Activated CD8-positive, alpha-beta T cell treated with anti-CD3 and anti-CD28 coated beads, Interleukin-2, amount 10 ng/mL, durations not matched to agents 7 days and 5 days (primary cell): ENCODE results near the gene MLLT1. TPM values are rescaled to one million over a fixed set of nuclear protein-coding genes. Genes with fewer than 3 reads are reported as not detected.

ENCODE experiments used
- ATAC-seq: fragments of 150-1000 bp; cut with Tn5 transposase; one replicate; pipeline ENCODE4 v1.10.0; 2021; ENCODE audit warnings: moderate library complexity
- CTCF ChIA-PET: fragments of 350-600 bp; sonication (Branson Sonifier 250); formaldehyde crosslinking; loops from one replicate; lab custom pipeline; 2021; ENCODE audit warnings: antibody characterized with exemption; lab: Charles Lee
- POLR2A ChIA-PET: fragments of 350-600 bp; sonication (Branson Sonifier 250); formaldehyde crosslinking; loops from one replicate; lab custom pipeline; 2021; ENCODE audit warnings: antibody characterized with exemption; lab: Charles Lee
- DNase-seq: peaks from one replicate; pipeline ENCODE4 v3.0.0-alpha.2; 2020
- H3K27ac Mint-ChIP-seq: one replicate; pipeline ENCODE4 v1.8.0; 2021; ENCODE audit warnings: mild to moderate bottlenecking, mixed read lengths
- H3K27me3 Mint-ChIP-seq: one replicate; pipeline ENCODE4 v1.8.0; 2021; ENCODE audit warnings: low read depth, mixed read lengths
- H3K36me3 Mint-ChIP-seq: one replicate; pipeline ENCODE4 v1.8.0; 2021; ENCODE audit warnings: low read depth, mixed read lengths
- H3K4me1 Mint-ChIP-seq: one replicate; pipeline ENCODE4 v1.8.0; 2021; ENCODE audit warnings: low read depth, mixed read lengths
- H3K4me3 Mint-ChIP-seq: one replicate; pipeline ENCODE4 v1.8.0; 2021; ENCODE audit warnings: mild to moderate bottlenecking, mixed read lengths
- H3K9me3 Mint-ChIP-seq: one replicate; pipeline ENCODE4 v1.8.0; 2022; ENCODE audit warnings: mixed read lengths; ENCODE audit not compliant: insufficient read depth
- total RNA-seq, 2 experiments: library from RNA; stranded (reverse); gene quantifications; one replicate each; pipeline ENCODE4 v1.2.3, GENCODE V29; 2021

Gene MLLT1
- total RNA-seq, 2 experiments from 2014 or later: 37.3 to 48.7 TPM

DNA sequence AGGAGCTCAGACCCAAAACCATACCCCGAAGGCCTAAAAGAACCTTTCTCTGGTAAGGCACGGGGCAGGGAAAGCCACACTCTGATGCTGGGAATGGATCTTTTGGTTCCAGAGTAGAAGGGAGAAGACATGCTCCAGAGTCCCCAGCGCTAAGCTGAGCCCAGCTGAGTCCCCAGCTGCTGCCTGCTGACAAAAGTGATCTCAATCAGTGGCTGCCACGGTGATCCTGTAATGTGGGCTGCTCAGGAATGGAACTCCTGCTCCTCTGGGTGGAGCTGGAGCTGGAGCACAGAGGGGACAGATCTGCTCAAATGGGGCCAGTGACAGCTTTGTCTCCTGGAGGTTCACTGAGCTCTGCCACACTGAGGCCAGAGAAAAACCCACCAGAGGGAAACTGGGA is 70.5 kb downstream of the MLLT1 start:
- ATAC-seq (no peak), DNase-seq (no peak)
- Mint-ChIP-seq H3K9me3 (no peaks in the 10 kb centered on the region), H3K27me3 (no peaks in the 10 kb centered on the region), H3K27ac (no peak overlapping the region), H3K4me1 (no peaks in the 10 kb centered on the region), H3K4me3 (no peak overlapping the region), H3K36me3 (peaks cover 4% of the 10 kb centered on the region)
- ChIA-PET CTCF (interaction anchor here (1.3 to 1.5 kb wide), 2 partner anchors 9 to 10 kb away, joined by 3 read pairs; no protein-coding TSS in a partner anchor), POLR2A (no interaction called here)

GRCh38 chr19:6204866-6205723 is 74.7 kb downstream of the MLLT1 start:
- DNase-seq: no peak
- no peak overlapping the region for H3K27ac Mint-ChIP-seq
- H3K4me3 Mint-ChIP-seq: no peak overlapping the region
- H3K36me3 Mint-ChIP-seq: no peaks in the 10 kb centered on the region
- POLR2A ChIA-PET: no interaction called here
- ATAC-seq: no peak
- CTCF ChIA-PET: no interaction called here
- no peaks in the 10 kb centered on the region for H3K4me1 Mint-ChIP-seq
- H3K9me3 Mint-ChIP-seq: no peaks in the 10 kb centered on the region
- H3K27me3 Mint-ChIP-seq: no peaks in the 10 kb centered on the region

- DNase-seq (no peak), ATAC-seq (no peak)
- Mint-ChIP-seq H3K4me1 (peaks cover 1% of the 10 kb centered on the region), H3K27ac (no peak overlapping the region), H3K4me3 (no peak overlapping the region), H3K27me3 (no peaks in the 10 kb centered on the region), H3K9me3 (no peaks in the 10 kb centered on the region), H3K36me3 (peaks cover 1% of the 10 kb centered on the region)
- POLR2A ChIA-PET: interaction anchor here (0.7 kb wide), 1 partner anchor 534 kb away, joined by 3 read pairs; no protein-coding TSS in a partner anchor
- CTCF ChIA-PET: interaction anchor here (2.0 kb wide), 1 partner anchor 14 kb away, joined by 7 read pairs; no protein-coding TSS in a partner anchor
Observed at GRCh38 chr19:6204212-6204611, 75.6 kb downstream of the MLLT1 start.

DNA sequence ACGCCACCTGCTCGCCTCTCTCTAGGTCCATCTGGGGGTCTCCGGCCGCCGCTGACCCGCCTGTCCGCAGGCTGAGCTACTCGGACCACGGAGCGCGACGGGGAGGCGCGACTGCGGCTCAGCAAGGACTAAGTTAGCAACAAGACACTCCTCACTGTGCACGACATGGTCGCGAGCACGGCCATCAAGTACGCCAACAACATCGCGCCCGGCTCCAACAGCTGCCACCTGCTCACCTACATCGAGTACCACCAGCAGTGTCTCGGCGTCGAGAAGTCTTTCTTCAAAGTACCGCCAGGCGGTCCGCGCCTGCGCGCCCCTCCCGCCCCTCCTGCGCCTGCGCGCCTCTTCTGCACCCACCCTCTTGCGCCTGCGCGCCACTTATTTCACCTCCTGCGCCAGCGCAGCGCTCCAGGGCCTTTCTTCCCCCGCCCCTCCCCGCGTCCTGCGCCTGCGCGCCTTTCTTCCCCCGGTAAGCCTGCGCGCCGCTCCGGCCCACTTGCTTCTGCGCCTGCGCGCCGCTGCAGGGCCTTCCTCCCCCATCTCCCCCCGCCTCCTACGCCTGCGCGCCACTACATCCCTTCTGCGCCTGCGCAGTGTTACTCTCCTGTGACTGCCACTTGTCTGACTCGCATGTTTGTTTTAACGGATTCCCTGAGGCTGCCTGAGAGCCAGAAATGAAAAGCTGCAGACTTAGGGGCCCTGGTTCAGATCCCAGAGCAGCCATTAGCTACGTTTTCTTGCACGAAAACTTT is 80.4 kb downstream of the MLLT1 start:
- DNase-seq (peak; percentile 100), ATAC-seq (peak; percentile 95)
- Mint-ChIP-seq H3K27me3 (no peaks in the 10 kb centered on the region), H3K36me3 (peaks cover 22% of the 10 kb centered on the region), H3K27ac (peak overlapping the region; percentile 91), H3K4me3 (peak overlapping the region; percentile 97), H3K9me3 (peaks cover 4% of the 10 kb centered on the region), H3K4me1 (peaks cover 17% of the 10 kb centered on the region)
- ChIA-PET POLR2A (interaction anchor here (0.7 to 1.1 kb wide), 3 partner anchors 14 to 162 kb away, joined by 3 to 6 read pairs (median 5); partner anchors contain the start of gene CLPP), CTCF (interaction anchor here (1.2 to 1.4 kb wide), 2 partner anchors 13 to 19 kb away, joined by 4 to 11 read pairs; no protein-coding TSS in a partner anchor)

- H3K27ac Mint-ChIP-seq: peak overlapping the region; percentile 91
- peak; percentile 1 for ATAC-seq
- peaks cover 17% of the 10 kb centered on the region for H3K4me1 Mint-ChIP-seq
- no peaks in the 10 kb centered on the region for H3K27me3 Mint-ChIP-seq
- H3K9me3 Mint-ChIP-seq: peaks cover 4% of the 10 kb centered on the region
- H3K36me3 Mint-ChIP-seq: peaks cover 22% of the 10 kb centered on the region
- H3K4me3 Mint-ChIP-seq: peak overlapping the region; percentile 97
- ChIA-PET POLR2A (interaction anchor here (1.1 kb wide), 1 partner anchor 162 kb away, joined by 5 read pairs; the partner anchor contains the start of gene CLPP), CTCF (interaction anchor here (1.4 kb wide), 1 partner anchor 20 kb away, joined by 11 read pairs; no protein-coding TSS in a partner anchor)
- no peak for DNase-seq
Observed at GRCh38 chr19:6198896-6199239, 80.9 kb downstream of the MLLT1 start.

DNA sequence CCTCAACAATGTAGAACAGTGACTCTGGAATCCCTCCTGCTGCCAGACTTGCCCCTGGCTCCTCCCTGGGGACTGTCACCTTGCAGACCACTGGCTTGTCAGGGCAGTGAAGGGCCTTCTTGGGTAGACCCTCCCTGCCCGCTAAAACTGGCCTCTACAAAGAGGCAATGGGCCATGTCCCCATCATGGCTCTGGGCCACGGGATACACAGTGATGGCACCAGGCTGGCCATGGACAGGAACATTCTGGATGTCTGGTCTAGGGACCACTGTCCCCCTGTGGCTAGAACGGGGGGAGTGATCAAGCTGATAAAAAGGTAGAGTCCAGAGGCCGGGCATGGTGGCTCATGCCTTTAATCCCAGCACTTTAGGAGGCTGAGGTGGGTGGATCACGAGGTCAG is 83.4 kb downstream of the MLLT1 start:
- no peak overlapping the region for H3K27ac Mint-ChIP-seq
- peaks cover 4% of the 10 kb centered on the region for H3K9me3 Mint-ChIP-seq
- CTCF ChIA-PET: no interaction called here
- H3K4me3 Mint-ChIP-seq: no peak overlapping the region
- POLR2A ChIA-PET: no interaction called here
- DNase-seq: no peak
- H3K4me1 Mint-ChIP-seq: peaks cover 17% of the 10 kb centered on the region
- no peaks in the 10 kb centered on the region for H3K27me3 Mint-ChIP-seq
- no peak for ATAC-seq
- peaks cover 36% of the 10 kb centered on the region for H3K36me3 Mint-ChIP-seq

DNA sequence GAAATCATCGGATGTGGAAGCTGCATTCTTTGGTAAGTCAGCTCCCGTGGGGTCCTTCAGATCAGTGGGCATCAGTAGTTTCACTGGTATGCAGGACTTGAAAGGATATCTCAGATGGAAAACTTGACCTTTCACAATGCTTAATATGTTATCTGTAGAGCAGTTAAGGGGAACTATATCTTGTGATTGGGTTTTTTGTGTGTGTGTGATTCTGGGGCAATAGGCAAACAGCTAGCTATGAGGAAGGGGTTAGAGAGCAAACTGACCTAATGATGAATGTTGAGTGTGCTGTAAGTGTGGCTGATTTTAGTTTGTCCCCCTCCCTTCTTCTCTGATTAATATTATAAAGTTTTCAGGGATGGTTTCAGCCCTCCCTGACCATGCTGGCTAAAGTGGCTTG is 91.0 kb downstream of the MLLT1 start:
- ChIA-PET CTCF (no interaction called here), POLR2A (no interaction called here)
- Mint-ChIP-seq H3K4me3 (no peak overlapping the region), H3K4me1 (no peaks in the 10 kb centered on the region), H3K36me3 (peaks cover 18% of the 10 kb centered on the region), H3K9me3 (no peaks in the 10 kb centered on the region), H3K27ac (no peak overlapping the region), H3K27me3 (peaks cover 7% of the 10 kb centered on the region)
- DNase-seq: no peak
- no peak for ATAC-seq

DNA sequence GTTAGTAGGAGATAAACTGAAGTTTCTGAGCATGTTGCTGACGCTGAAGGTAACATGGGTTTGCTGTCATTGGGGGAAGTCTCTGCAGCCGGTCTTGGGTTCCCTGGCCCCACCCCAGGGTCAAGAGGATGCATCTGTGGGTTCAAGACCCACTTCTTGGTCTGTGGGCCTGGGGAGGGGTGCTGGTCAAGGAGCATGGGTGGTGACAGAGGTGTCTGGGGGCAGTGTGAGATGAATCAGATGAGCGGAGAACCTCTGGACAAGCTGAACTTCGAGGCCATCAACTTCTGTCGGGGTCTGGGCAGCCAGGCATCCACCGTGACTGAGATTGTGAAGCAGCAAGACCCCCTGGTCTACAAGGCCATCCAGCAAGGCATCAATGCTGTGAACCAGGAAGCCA is 92.4 kb downstream of the MLLT1 start:
- CTCF ChIA-PET: interaction anchor here (1.1 to 2.6 kb wide), 2 partner anchors 20 to 31 kb away, joined by 3 to 7 read pairs; no protein-coding TSS in a partner anchor
- ATAC-seq: no peak
- H3K4me3 Mint-ChIP-seq: no peak overlapping the region
- no peaks in the 10 kb centered on the region for H3K9me3 Mint-ChIP-seq
- no peak for DNase-seq
- H3K36me3 Mint-ChIP-seq: peaks cover 9% of the 10 kb centered on the region
- POLR2A ChIA-PET: no interaction called here
- H3K27me3 Mint-ChIP-seq: peaks cover 13% of the 10 kb centered on the region
- H3K27ac Mint-ChIP-seq: no peak overlapping the region
- H3K4me1 Mint-ChIP-seq: no peaks in the 10 kb centered on the region

GRCh38 chr19:6185835-6186834 is 93.6 kb downstream of the MLLT1 start:
- Mint-ChIP-seq H3K4me1 (peaks cover 9% of the 10 kb centered on the region), H3K4me3 (no peak overlapping the region), H3K9me3 (no peaks in the 10 kb centered on the region), H3K27me3 (peaks cover 15% of the 10 kb centered on the region), H3K27ac (no peak overlapping the region), H3K36me3 (peaks cover 2% of the 10 kb centered on the region)
- DNase-seq (no peak), ATAC-seq (no peak)
- ChIA-PET CTCF (interaction anchor here (1.9 to 2.6 kb wide), 2 partner anchors 14 to 32 kb away, joined by 4 to 7 read pairs; no protein-coding TSS in a partner anchor), POLR2A (interaction anchor here (1.5 kb wide), 1 partner anchor 14 kb away, joined by 6 read pairs; no protein-coding TSS in a partner anchor)

GRCh38 chr19:6185093-6185834 is 94.5 kb downstream of the MLLT1 start:
- POLR2A ChIA-PET: interaction anchor here (0.5 to 1.5 kb wide), 2 partner anchors 14 to 368 kb away, joined by 3 to 6 read pairs; no protein-coding TSS in a partner anchor
- H3K4me3 Mint-ChIP-seq: no peak overlapping the region
- H3K27me3 Mint-ChIP-seq: peaks cover 17% of the 10 kb centered on the region
- ATAC-seq: no peak
- H3K27ac Mint-ChIP-seq: no peak overlapping the region
- CTCF ChIA-PET: interaction anchor here (1.9 to 2.6 kb wide), 2 partner anchors 14 to 33 kb away, joined by 4 to 7 read pairs; no protein-coding TSS in a partner anchor
- no peaks in the 10 kb centered on the region for H3K9me3 Mint-ChIP-seq
- H3K36me3 Mint-ChIP-seq: no peaks in the 10 kb centered on the region
- H3K4me1 Mint-ChIP-seq: peaks cover 9% of the 10 kb centered on the region
- DNase-seq: no peak
